Heart left ventricle (tissue), 13 donors: ENCODE measurements around the gene DLG1.

ENCODE experiments used
- POLR2A ChIP-seq, 2 donors: fragments of 450-650 bp; IDR thresholded peaks; one replicate each; pipeline ENCODE4 v1.6.1; 2017; ENCODE audit warnings: antibody characterized with exemption in 2 of 2, mild to moderate bottlenecking in 2 of 2, moderate library complexity in 2 of 2
- TF ChIP-seq, protein P1 (sequence below), 12 donors: fragments of 200-600 bp; sonication (generic) in 4 of 12; IDR thresholded peaks; one replicate each; pipeline versions ENCODE4 v1.5.0 to v1.8.0; 2018 to 2022; ENCODE audit warnings: antibody characterized with exemption in 12 of 12, mild to moderate bottlenecking in 5 of 12
- donor health status: ischemic (EF 13 %, LVEDD 7.1; RV severe dilation, severe dysfunction).
- donor health status: DM: no; HTN: yes; CAD: no.
- donor health status: DM: no; HTN: no; CAD: no.
- donor health status: ischemic (EF 25% LVEDD 6.9; RV normal size, moderate dysfunction).
- donor health status: ischemic (EF 25% LVEDD 5.7; RV mildly dilated, moderate dysfunction).
- donor health status: ischemic (EF 35%, LVEDD 5.7; RV mildly dilated, moderate dysfunction).
- donor health status: nonischemic (EF 11% LVEDD 7.7; RV severe dilation, severe dysfunction).
- donor health status: DM: yes; HTN: yes; CAD: no.
- donor health status: PGD.
- donor health status: ischemic (EF 29% LVEDD 5.4; RV normal size, mild dysfunction).
- donor health status: nonischemic (EF 23%, LVEDD 6.1; RV moderate dilation, normal function).

DNA sequence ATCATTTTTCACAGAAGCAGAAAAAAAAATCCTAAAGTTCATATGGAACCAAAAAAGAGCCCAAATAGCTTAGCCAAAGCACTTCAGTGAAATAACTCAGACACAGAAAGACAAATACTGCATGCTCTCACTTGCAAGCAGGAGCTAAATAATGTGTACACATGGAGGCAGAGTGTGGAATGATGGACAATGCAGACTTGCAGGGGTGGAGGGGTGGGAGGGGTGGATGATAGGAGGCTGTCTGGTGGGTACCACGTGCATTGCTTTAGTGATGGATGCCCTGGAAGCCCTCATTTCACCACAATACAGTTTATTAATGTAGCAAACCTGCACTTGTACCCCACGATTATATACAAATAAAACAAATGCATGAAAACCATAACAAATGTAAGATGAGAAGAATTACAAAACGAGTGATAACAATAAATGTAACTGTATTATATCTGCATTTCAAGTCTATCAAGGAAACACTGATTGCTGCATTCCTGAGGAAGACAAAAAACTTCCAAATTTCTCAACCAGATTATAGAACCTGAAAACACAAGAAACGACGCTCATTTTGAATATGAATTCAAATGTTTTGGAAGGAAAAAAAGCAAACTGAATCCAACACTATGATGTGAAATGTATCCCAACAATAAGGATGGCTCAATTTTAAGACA, 96.5 kb downstream of the DLG1 start:
- TF ChIP-seq, protein P1, sequence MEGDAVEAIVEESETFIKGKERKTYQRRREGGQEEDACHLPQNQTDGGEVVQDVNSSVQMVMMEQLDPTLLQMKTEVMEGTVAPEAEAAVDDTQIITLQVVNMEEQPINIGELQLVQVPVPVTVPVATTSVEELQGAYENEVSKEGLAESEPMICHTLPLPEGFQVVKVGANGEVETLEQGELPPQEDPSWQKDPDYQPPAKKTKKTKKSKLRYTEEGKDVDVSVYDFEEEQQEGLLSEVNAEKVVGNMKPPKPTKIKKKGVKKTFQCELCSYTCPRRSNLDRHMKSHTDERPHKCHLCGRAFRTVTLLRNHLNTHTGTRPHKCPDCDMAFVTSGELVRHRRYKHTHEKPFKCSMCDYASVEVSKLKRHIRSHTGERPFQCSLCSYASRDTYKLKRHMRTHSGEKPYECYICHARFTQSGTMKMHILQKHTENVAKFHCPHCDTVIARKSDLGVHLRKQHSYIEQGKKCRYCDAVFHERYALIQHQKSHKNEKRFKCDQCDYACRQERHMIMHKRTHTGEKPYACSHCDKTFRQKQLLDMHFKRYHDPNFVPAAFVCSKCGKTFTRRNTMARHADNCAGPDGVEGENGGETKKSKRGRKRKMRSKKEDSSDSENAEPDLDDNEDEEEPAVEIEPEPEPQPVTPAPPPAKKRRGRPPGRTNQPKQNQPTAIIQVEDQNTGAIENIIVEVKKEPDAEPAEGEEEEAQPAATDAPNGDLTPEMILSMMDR (IDR thresholded peaks at IDR 0.05) = no peak
- no peak for TF ChIP-seq POLR2A (IDR thresholded peaks at IDR 0.05)
